HG03064 (cell line): ENCODE data around the gene COPB2.
"Not testable (repeated sequence)": the region's sequence is repeated elsewhere in the genome, so short reads cannot be mapped to it uniquely, and the experiment has no call there.

ENCODE experiments used
- ATAC-seq: cut with Tn5 transposase; IDR thresholded peaks from one replicate; pipeline ENCODE4 v1.9.1; 2021; ENCODE audit warnings: low read depth; ENCODE audit not compliant: unreplicated experiment

COPB2 gene

DNA sequence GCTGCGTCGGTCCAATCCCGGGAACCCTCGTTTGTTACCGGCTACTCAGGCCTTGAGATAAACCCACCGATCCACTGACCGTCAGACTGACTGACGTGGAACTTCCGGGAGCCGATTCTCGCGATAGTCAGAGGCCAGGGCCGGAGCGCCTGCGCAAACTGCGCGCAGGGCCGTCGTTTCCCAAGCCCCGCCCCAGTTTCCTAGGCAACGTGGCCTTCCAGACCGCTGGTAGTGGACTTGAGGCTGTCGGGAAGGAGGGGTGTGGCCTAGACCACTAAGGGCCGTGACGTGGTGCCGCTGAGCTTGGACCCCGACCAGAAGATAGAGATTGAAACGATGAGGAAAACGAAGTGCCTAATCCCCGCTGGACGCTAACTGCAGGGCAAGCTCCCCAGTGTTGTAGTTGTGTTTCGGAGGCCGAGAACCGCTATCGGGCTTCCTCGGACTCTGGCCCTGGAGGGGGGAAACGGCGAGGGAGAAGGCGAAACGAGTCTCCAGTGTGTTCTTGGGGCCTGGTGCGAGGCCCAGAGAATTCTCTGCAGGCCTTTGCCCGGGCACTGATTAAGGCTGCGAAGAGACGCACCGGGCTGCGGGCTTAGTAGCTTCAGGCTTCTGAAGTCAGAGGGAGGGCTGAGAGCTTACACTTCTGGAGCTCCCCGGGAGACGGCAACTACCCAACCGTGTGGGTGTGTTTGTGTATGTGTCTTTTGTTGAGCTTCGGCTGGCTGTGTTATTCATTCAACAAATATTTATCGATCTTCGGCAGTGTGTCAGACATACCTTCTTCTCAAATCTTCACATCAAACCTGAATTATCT lies at the start of gene COPB2:
COPB2 (minus strand) TSS at position 96 of the 817 bp plus-strand sequence. CDS start 97 bp downstream, outside the sequence.
- peak; percentile 99 for ATAC-seq

DNA sequence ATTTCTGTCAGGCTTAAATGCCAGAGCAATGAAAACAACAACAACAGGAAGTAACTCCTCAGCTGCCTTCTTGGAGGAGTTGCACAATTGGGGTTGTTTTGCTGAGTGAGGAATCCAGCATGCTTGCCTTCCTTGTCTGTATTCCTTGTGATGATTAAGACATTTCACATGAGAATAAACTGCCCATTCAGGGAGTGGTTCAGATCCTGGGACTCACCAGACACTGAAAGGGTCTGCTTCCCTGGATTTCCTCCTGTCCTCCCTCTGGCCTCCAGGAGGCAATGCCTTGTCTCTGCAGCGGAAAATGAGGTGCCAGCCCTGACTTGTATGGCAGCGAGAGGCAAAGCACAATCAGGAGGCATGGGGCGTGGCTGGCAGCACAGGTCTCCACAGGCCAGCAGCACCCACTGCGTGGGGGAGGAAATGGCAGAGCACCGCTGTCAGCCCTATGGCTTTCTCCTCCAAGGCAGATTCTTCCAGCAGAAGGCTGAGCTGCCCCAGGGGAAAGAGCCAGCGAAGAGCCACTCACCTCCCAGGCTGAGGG lies 45.4 kb upstream of the COPB2 start:
- no peak for ATAC-seq

DNA sequence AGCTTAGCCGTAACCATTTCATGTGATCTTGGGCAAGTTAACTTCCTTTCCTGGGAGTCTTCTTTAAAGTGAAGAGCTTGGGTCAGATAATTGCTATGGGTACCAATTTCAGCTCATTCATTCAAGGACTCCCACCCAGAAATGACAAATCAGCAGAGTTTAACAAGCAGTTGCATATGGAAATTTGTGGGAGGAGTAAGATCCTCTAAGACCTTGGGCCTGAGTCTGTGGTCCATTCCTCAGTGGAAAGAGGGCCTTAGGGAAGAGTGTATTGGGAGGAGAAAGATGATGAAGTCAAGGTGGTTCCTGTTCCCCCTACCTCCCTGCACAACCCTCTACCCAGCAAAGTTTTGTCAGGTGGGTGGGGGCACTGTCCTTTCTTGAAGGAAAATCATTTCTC lies 44.8 kb upstream of the COPB2 start:
- ATAC-seq = no peak

DNA sequence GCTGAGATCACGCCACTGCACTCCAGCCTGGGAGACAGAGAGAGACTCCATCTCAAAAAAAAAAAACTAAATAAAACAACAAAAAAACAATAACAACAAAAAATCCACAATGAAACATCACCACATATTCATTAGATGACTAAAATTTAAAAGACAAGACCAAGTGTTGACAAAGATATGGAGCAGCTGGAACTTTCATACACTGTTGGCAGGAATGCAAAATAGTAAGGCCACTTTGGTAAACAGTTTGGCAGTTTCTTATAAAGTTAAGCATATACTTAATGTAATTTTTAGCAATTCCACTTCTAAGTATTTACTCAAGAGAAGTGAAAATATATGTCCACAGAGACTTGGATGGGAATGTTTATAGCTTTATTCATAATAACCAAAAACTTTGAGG lies 43.6 kb upstream of the COPB2 start:
- ATAC-seq = no peak

DNA sequence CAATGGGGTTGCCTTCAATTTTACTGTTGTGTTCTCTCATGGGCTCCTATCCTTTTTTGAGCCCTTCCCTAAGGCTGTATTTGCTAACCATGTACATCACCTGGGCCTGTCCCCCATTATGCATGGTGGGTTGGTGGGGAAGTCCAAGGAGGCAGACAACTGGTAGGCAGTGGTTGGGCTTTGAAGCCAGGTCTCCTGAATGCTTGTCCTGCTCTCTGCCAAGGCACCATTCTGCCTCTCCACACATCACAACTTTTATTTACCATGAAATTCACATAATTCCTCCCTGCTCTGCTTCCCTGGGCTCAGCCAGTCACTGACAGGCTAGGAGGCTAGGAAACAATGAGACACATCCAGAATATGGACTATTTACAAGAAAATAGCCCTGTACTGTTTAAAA lies 41.0 kb upstream of the COPB2 start:
- ATAC-seq = no peak

DNA sequence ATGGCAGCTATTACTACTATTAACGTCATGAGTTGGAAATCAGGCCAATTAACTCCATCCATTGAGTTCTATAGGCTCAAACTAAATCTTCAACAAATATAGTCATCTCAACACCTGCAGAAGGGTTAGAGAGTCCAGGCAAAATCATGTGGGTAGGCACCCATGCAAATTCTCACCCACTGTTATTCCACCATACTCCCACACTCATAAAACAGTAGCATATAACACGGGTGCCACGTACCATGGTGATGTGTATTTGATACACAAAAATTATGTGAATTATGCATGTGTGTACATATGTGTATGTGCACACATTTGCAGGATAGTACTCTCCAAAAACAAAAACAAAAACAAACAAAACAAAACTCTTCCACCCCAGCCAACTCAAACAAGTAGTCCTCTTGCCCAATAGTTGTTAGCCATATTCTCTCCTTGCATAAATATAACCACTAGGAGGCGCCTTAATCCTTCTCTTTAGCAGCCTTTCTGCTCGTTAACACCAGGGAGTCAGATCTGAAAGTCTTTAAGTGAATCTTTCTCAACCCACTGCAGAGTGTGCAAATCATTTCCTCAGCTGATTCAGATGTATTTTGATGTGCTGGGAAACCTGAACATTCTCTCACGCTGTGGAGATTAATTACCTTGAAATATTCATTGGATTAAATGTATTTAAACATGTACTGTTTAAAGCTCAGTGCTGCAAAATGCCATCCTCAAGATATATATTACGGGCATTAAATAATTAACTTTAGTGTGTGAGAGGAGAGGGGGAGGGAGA lies 38.0 kb upstream of the COPB2 start:
- no peak for ATAC-seq

DNA sequence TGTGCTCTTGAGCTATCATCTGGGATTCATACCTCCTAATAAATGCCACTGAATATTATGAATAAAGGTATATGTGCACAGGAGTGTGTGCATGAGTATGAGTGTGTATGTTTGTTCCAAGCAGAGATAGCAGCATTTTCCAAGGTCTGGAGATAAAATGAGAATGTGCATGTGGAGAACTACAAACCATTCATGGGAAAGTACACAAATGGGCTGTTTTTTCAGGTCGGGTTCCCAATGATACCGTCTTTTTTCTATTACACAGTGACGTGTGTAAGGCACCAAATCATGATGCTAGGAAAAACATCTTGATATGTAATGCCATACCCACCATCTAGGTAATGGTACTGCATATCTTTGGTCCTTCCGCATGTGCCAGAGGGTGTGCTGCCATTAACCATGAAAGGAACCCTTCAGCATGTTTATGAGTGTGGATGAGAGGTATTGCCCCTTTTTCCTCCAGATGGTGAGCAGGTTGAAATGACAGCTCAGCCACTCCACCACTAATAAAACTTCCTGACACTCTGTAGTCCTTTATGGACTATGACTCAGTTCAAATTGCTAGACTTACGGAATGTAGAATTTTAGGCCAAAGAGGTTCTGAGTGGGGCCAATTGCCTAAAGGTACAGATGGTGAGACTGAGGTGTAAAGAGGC lies 36.4 kb upstream of the COPB2 start:
- no peak for ATAC-seq

DNA sequence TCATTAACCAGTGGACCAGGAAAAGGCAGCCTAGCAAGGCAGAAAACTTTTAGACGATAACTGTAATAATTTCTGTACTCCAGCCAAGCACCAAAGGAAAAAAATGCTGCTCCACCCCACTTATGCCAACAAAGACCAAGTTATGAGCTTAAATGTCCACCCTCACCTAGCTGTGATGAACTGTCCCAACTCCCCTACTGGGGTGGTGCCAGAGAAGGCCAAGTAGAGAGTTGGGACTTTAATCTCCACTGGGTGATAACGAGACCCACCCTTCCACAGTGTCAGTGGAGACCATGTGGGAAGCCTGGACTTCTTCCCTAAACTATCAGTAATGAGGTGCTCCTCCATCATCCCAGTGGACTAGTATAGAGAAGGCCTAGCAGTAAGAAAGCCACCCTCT lies 33.8 kb upstream of the COPB2 start:
- ATAC-seq = no peak

DNA sequence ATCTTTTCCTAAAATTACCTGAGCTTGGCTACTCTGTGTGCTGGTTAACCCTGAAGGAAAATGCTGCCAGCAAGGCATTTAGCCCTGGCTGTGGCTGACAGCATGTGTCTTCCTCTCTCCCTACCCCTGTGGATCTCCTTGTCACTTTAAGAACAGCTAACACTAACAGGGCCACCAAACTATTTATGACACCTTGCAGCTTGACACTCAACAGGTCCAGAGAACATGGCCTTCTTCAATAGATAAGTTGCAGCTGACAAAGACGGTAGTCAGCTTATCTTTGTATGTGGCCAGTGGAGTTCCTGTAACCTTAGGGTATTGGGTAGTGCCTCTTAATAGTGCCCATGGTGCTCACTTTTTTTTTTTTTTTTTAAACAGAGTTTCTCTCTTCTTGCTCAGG lies 32.0 kb upstream of the COPB2 start:
- no peak for ATAC-seq

DNA sequence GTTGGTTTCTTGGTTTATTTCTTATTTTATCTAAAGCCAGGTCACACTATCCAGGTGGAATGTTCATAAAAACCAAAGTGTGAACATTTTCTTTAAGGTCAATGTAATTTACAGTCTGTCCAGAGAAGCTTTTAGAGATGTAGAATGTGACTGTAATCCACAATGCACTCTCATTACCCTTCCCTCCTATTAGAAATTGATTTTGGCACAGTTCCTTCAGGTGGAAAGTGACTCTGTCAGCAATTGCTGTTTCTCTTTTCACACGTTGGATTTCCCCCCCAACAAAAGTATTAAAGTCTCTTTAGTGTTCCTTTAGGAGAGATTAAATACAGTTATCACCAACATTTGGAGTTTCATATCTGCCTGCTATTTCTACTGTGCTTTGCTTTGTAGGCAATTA lies 31.6 kb upstream of the COPB2 start:
- ATAC-seq = no peak

DNA sequence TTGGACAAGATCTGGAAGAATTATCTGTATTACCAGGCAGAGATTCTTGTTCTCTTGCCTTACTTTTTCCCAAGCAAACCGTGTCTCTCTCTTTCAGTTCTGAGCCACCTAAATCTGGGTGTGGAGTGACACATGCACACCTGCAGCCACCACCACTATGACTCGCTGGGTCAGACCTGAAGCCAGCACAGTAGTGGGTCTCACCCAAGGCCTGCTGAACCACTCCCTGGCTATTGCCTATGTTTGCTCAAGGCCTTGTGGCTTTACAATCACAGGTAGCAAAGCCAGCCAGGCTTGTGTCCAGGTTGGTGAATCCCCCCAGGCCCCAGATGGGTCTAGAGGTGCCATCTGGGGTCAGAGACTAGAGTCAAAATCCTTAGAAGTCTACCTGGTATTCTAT lies 28.7 kb upstream of the COPB2 start:
- ATAC-seq = no peak

DNA sequence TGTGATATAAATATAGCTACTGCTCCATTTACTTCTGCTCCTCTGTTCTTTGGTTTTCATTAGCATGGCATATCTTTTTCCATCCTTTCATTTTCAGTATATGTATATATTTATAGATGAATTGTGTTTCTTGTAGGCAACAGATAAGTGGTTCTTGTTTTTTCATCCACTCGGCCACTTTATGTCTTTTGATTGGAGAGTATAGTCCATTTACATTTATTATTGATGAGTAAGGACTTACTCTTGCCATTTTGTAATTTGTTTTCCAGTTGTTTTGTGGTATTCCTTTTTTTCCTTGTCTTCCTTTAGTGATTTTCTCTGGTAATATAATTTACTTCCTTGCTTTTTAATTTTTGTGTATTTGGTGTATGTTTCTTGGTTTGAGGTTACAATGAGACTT lies 26.8 kb upstream of the COPB2 start:
- no peak for ATAC-seq

DNA sequence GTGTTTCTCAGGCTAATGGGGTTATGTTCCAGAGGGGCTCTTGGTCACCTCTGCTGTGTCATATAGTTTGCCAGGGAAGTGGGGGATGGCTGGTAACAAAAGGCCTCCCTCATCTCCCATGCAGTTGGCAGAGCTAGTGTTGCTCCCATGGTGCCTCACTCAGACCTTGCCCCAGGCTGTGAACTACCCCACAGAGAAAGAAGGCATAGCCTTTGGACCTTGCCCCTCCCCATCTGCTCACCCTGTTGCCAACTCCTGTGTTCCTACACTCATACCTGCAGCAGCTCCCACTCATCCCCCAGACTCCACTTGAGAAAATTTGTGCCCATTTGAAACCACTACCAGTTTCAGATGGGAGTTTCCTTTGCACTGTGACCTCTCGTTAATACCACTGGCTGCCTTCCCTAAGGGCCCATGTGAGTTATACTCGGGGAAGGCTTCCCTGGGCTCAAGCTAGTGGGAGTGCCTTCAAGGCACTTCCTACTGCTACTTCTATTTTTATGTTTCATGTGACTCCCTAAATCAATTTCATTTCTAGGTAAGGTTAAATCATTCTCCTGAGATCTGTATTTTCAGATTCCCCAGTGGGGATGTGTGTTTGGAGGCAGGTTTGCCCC lies 25.3 kb upstream of the COPB2 start:
- no peak for ATAC-seq

DNA sequence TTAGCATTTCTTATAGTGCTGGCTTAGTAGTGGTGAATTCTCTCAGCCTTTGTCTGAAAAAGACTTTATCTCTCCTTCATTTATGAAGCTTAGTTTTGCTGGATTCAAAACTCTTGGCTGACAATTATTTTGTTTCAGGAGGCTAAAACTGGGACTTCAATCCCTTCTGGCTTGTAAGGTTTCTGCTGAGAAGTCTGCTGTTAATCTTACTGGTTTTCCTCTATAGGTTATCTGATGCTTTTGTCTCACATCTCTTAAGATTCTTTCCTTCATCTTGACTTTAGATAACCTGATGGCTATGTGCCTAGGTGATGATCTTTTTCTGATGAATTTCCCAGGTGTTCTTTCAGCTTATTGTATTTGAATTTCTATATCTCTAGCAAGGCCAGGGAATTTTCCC lies 23.4 kb upstream of the COPB2 start:
- not testable (repeated sequence) for ATAC-seq

DNA sequence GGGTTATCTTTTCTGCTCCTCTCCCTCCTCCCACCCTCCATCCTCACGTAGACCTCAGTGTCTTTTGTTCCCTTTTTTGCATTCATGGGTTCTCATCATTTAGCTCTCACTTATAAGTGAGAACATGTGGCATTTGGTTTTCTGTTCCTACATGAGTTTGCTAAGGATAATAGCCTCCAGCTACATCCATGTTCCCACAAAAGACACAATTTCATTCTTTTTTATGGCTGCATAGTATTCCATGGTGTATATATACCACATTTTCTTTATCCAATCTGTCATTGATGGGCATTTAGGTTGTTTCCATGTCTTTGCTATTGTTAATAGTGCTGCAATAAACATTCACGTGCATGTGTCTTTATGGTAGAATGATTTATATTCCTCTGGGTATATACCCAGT lies 11.7 kb upstream of the COPB2 start:
- ATAC-seq = not testable (repeated sequence)

DNA sequence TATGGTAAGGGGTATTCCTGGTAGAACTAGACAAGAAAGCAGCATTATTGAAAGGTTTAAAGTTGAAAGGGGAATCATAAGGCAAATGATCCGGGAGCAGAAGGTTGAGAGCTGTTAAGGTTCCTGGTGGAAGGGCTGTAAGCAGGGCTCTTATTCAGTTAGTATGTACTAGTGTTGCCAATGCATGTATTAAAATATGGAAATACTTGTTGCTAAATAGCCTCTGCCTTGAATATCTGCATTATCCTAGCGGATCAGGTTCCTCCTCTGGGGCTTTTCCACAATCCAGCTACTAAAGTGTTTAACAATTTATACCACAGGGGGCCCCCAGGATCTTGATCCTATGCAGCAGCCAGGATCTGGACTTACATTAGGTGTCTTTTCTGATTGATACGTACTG lies 7.3 kb upstream of the COPB2 start:
- ATAC-seq = no peak

DNA sequence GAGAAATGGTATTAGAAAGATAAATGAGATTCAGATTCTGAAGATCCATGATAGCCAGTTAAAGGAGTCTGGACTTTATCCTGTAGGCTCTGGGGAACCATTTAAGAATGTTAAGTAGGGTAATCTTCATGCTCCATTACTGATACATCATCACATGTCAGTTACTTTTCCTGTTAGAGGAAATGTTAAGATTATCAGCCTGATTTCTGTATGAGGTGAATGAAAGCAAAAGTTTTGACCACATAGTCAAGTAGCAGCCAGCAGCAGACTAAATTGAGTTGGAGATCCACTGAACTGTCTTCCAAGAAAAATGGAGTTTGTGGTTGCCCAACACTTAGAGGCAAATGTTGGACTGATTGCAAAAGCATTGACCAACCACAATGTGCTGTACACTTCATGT lies 4.7 kb upstream of the COPB2 start:
- no peak for ATAC-seq

DNA sequence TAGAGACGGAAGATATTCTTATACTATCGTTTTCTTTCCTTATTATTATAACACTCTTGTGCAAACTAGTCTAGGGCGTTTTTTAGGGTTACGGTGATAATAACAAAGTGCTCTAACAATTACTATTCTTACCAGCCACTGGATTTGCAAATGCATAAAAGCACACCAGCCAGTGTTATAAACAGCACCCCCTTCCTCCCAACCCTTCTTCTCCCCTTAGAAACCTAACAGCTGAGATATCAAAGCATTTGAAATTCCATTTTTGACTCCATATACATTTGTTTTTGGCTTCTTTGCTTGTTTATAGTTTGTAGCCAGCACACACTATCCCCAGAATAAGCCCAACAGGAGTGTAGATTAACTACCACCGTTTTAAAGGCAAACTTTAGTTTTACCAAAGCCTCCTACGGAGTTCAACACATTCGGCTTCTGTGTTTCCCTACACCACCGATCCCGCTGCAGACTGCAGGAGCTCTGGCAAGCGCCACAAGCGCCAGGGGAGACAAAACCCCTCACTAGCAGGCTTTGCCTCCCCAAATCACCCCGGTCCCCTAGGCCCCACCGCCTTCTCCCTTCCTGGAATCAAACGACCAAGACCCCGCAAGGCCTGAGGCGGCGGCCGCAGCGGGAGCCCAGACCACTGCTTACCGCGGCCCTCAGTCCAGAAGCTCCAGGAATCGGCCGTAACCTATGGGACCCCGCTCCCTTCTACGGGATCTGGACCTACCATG lies 461 bp downstream of the COPB2 start:
- peak; percentile 12 for ATAC-seq

DNA sequence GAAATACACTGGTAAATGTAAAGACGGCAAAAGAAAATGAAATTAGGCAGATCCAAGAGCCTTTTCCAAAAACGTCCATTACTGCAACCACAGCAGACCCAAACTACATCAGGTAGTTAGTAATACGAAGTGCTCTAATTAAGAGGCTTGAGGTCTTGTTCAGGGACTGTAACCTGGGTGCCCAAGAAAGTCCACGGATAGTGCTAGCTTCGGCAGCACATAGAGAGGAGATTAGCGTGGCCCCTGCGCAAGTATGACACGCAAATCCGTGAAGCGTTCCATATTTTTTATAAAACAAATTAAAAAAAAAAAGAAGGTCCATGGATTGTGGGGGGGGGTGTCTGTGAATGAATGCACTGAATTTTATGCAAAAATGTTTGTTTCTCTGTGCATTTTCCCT lies 1.4 kb downstream of the COPB2 start:
- ATAC-seq = no peak

DNA sequence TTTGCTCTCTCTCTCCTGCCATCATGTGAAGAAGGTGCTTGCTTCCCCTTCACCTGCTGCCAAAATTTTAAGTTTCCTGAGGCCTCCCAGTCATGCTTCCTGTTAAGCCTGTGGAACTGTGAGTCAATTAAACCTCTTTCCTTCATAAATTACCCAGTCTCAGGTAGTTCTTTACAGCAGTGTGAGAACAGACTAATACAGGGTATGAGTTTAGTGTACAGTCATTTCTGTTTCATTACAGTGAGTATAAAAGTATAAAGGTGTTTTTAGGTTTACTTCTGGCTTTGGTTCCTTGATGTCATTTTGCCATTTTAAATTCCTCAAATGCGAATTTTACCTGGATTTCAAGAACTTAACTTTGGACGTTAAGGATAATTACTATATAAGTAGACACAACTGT lies 7.2 kb downstream of the COPB2 start:
- not testable (repeated sequence) for ATAC-seq
